ENCODE measurements around the gene RIC3.

DNA sequence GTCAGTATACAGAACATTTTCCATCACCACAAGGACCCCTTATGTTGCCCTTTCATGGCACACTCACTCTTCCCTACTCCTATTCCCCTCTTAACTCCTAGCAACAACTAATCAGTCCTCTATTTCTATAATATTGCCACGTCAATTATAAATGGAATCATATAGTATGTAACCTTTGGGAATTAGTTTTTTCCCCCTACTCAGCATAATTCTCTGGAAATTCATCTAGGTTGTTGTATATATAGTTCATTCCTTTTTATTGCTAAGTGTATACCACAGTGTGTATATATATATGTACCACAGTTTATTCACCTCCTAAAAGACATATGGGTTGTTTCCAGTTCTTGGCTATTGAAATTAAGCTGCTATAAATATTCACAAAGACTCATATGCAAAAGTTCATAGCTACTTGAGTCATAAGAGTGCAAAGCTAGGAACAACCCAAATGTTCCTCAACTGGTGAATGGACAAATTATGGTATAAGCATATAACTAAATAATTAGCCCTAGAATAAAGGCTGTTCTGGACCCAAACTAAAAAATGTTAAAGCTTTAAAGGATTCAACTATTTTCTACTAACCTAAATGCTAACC lies 46.6 kb downstream of the RIC3 start:
- TF ChIP-seq, protein P1, sequence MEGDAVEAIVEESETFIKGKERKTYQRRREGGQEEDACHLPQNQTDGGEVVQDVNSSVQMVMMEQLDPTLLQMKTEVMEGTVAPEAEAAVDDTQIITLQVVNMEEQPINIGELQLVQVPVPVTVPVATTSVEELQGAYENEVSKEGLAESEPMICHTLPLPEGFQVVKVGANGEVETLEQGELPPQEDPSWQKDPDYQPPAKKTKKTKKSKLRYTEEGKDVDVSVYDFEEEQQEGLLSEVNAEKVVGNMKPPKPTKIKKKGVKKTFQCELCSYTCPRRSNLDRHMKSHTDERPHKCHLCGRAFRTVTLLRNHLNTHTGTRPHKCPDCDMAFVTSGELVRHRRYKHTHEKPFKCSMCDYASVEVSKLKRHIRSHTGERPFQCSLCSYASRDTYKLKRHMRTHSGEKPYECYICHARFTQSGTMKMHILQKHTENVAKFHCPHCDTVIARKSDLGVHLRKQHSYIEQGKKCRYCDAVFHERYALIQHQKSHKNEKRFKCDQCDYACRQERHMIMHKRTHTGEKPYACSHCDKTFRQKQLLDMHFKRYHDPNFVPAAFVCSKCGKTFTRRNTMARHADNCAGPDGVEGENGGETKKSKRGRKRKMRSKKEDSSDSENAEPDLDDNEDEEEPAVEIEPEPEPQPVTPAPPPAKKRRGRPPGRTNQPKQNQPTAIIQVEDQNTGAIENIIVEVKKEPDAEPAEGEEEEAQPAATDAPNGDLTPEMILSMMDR (IDR thresholded peaks at IDR 0.05) = no peak
- TF ChIP-seq POLR2A (IDR thresholded peaks at IDR 0.05) = no peak

Measured in esophagus squamous epithelium (tissue), 4 donors.